ENCODE data around the gene DLG2. TPM values are rescaled to one million over a fixed set of nuclear protein-coding genes. Genes with fewer than 3 reads are reported as not detected.

The DLG2 gene
- total RNA-seq, 1 donor: 1.3 TPM

DNA sequence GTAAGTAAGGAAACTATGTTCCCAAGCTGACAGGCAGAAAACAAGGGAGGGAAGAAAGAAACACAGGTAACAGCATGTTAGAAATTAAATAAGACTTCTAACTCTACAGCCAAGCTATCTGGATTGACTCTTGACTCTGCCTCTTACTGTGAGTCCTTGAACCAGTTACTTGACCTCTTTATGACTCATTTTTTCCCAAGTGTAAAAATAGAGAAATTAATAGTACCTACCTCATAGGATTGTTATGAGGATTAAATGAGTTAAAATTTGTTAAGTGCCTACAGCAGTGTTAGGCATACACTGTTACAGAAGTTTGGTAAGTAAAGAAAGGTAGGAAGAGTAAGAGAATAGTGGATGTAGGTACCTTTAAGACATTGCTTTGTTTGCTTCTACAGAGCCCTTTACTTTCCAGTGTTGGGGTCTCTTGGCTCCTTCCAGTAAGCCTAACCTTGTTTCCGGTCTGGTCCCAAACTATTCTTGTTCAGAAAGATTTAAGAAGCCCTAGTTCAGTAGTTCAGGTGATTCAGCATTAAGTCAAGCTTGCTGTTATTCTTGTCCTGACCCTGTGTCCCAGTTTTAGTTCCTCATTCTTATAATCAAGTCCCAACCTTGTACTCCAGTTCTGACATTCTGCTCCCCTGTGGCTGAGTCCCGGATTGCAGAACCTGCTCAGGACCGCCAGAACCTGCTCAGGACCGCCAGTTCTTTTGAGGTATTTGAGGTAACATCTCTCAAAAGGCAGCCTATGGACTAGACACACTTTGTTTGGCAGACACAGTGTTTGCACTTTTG is 1377.6 kb downstream of the DLG2 start:
- DNase-seq (ENCODE audit: low read depth): no peak
- TF ChIP-seq, protein P1, sequence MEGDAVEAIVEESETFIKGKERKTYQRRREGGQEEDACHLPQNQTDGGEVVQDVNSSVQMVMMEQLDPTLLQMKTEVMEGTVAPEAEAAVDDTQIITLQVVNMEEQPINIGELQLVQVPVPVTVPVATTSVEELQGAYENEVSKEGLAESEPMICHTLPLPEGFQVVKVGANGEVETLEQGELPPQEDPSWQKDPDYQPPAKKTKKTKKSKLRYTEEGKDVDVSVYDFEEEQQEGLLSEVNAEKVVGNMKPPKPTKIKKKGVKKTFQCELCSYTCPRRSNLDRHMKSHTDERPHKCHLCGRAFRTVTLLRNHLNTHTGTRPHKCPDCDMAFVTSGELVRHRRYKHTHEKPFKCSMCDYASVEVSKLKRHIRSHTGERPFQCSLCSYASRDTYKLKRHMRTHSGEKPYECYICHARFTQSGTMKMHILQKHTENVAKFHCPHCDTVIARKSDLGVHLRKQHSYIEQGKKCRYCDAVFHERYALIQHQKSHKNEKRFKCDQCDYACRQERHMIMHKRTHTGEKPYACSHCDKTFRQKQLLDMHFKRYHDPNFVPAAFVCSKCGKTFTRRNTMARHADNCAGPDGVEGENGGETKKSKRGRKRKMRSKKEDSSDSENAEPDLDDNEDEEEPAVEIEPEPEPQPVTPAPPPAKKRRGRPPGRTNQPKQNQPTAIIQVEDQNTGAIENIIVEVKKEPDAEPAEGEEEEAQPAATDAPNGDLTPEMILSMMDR (IDR thresholded peaks at IDR 0.05; ENCODE audit: insufficient read depth, low read depth, low read length): no peak
- H3K4me3 ChIP-seq (ENCODE audit: low read depth, low read length): no peak overlapping the region

DNA sequence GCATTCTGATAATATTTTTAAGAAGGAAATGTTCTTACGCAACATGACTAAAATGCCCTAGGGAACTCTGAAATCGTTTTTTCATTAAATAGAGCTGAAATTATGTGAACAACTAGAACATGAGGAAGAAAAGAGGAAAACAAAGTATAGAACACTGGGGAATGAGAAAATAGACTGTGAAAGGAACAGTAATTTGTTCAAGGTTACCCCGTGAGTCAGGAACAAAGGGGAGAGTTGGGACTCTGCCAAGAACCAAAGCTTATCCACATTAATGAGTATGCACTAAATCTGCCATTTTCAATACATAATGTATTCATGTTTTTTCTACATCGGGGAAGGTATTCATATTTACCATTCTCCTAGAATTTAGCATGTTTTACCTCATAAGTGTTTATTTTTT is 1379.2 kb downstream of the DLG2 start:
- TF ChIP-seq, protein P1 (IDR thresholded peaks at IDR 0.05; ENCODE audit: insufficient read depth, low read depth, low read length): no peak
- no peak for DNase-seq (ENCODE audit: low read depth)
- H3K4me3 ChIP-seq (ENCODE audit: low read depth, low read length): no peak overlapping the region

DNA sequence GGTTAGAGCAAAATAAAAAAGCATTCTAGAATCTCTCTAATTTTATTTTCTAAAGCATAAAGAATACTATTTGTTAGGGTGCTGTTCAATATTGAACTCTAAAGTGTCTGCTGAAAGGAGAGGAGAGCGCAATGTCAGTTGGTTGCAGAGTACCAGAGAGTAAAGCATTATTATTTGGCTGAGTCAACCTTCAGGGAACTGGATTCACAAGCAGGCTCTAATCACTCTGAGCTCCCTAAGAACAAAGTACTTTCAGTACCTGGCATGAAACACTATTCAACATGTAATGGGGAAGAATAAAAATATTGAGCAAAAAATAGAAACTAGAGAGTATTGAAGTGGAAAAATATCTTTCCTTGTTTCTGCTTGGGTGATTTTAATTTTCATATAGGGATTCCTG is 1380.0 kb downstream of the DLG2 start:
- H3K4me3 ChIP-seq (ENCODE audit: low read depth, low read length): no peak overlapping the region
- no peak for DNase-seq (ENCODE audit: low read depth)
- TF ChIP-seq, protein P1 (IDR thresholded peaks at IDR 0.05; ENCODE audit: insufficient read depth, low read depth, low read length): no peak

GRCh38 chr11:84243629-84244263 is 1383.4 kb downstream of the DLG2 start:
- H3K4me3 ChIP-seq (ENCODE audit: low read depth, low read length): no peak overlapping the region
- TF ChIP-seq, protein P1 (IDR thresholded peaks at IDR 0.05; ENCODE audit: insufficient read depth, low read depth, low read length): no peak
- no peak for DNase-seq (ENCODE audit: low read depth)

- H3K4me3 ChIP-seq (ENCODE audit: low read depth, low read length): no peak overlapping the region
- no peak for DNase-seq (ENCODE audit: low read depth)
- TF ChIP-seq, protein P1 (IDR thresholded peaks at IDR 0.05; ENCODE audit: insufficient read depth, low read depth, low read length): no peak
Observed at GRCh38 chr11:84241343-84242131, 1385.6 kb downstream of the DLG2 start.

DNA sequence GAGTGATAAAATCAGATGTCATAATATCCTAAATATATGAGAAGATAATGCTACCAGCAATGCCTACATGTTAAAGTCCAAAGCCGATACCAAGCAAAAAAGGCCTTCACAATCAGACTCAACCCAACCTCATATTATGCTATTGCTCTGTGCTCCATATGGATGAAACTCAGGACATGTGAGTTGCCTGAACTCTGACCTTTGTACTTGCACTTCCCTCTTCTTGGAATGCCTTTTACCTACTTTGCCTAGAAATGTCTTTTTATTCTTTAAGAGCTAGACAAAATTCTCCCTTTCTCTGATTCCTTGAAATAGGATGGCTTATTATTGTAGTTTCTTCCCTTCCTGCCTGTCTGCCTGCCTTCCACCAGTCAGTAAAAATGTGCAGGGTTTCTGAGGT is 1386.3 kb downstream of the DLG2 start:
- DNase-seq (ENCODE audit: low read depth): no peak
- TF ChIP-seq, protein P1 (IDR thresholded peaks at IDR 0.05; ENCODE audit: insufficient read depth, low read depth, low read length): no peak
- H3K4me3 ChIP-seq (ENCODE audit: low read depth, low read length): no peak overlapping the region
